Measurements from ENCODE around the gene PTPN18. TPM values are rescaled to one million over a fixed set of nuclear protein-coding genes. Genes with fewer than 3 reads are reported as not detected.

Gene PTPN18
- total RNA-seq, 4 donors from 2014 or later, result 3.0 to 15.2 (median 7.0) TPM

GRCh38 chr2:130368786-130369185, 12.9 kb downstream of the PTPN18 start:
- no peak overlapping the region for H3K27ac ChIP-seq
- no peaks in the 10 kb centered on the region for H3K9me3 ChIP-seq
- no peaks in the 10 kb centered on the region for H3K27me3 ChIP-seq
- no peak for ATAC-seq
- no peak overlapping the region for H3K4me3 ChIP-seq
- in situ Hi-C loops (cut with MboI; ENCODE audit: low sequenced_read_pairs in 4 of 4), result loop anchor here in 1 of 4 donors (25.0 kb wide), 1 partner anchor 719 kb away; the partner anchor contains the start of gene FAM168B
- H3K36me3 ChIP-seq, result no peaks in the 10 kb centered on the region
- intact Hi-C loops (cut with DNase I; ENCODE audit: low total_unique reads), result no loop called here
- DNase-seq, result no peak
- TF ChIP-seq CTCF (IDR thresholded peaks at IDR 0.05 in 4 of 5, conservative IDR thresholded peaks at IDR 0.05 in 1 of 5) (no peak), POLR2A (IDR thresholded peaks at IDR 0.05) (no peak)
- peaks cover 0 to 7% of the 10 kb centered on the region in 2 donors for H3K4me1 ChIP-seq

- Histone ChIP-seq H3K27me3 (peaks cover 0 to 2% (median 0%) of the 10 kb centered on the region in 3 donors), H3K4me3 (no peak overlapping the region), H3K9me3 (no peaks in the 10 kb centered on the region), H3K4me1 (peaks cover 0 to 7% of the 10 kb centered on the region in 2 donors), H3K36me3 (no peaks in the 10 kb centered on the region), H3K27ac (no peak overlapping the region)
- intact Hi-C loops (cut with DNase I; ENCODE audit: low total_unique reads), result no loop called here
- in situ Hi-C loops (cut with MboI; ENCODE audit: low sequenced_read_pairs in 4 of 4), result loop anchor here in 1 of 4 donors (25.0 kb wide), 1 partner anchor 718 kb away; the partner anchor contains the start of gene FAM168B
- no peak for TF ChIP-seq POLR2A (IDR thresholded peaks at IDR 0.05)
- no peak for TF ChIP-seq CTCF (IDR thresholded peaks at IDR 0.05 in 4 of 5, conservative IDR thresholded peaks at IDR 0.05 in 1 of 5)
- ATAC-seq (no peak), DNase-seq (no peak)
Measured at GRCh38 chr2:130369311-130369964, 13.6 kb downstream of the PTPN18 start.

GRCh38 chr2:130369965-130370341, 14.1 kb downstream of the PTPN18 start:
- Histone ChIP-seq H3K4me1 (peaks cover 0 to 7% of the 10 kb centered on the region in 2 donors), H3K27ac (no peak overlapping the region), H3K9me3 (no peaks in the 10 kb centered on the region), H3K36me3 (no peaks in the 10 kb centered on the region), H3K4me3 (no peak overlapping the region), H3K27me3 (peaks cover 0 to 3% (median 0%) of the 10 kb centered on the region in 3 donors)
- ATAC-seq (no peak), DNase-seq (no peak)
- intact Hi-C loops (cut with DNase I; ENCODE audit: low total_unique reads), result no loop called here
- in situ Hi-C loops (cut with MboI; ENCODE audit: low sequenced_read_pairs in 4 of 4), result loop anchor here in 1 of 4 donors (25.0 kb wide), 1 partner anchor 717 kb away; the partner anchor contains the start of gene FAM168B
- TF ChIP-seq CTCF (IDR thresholded peaks at IDR 0.05 in 4 of 5, conservative IDR thresholded peaks at IDR 0.05 in 1 of 5) (no peak), POLR2A (IDR thresholded peaks at IDR 0.05) (no peak)

- Histone ChIP-seq H3K4me1 (peaks cover 0 to 7% of the 10 kb centered on the region in 2 donors), H3K27me3 (peaks cover 0 to 3% (median 0%) of the 10 kb centered on the region in 3 donors), H3K9me3 (no peaks in the 10 kb centered on the region), H3K27ac (no peak overlapping the region), H3K36me3 (no peaks in the 10 kb centered on the region), H3K4me3 (no peak overlapping the region)
- DNase-seq (no peak), ATAC-seq (no peak)
- in situ Hi-C loops (cut with MboI; ENCODE audit: low sequenced_read_pairs in 4 of 4), result loop anchor here in 1 of 4 donors (25.0 kb wide), 1 partner anchor 717 kb away; the partner anchor contains the start of gene FAM168B
- TF ChIP-seq CTCF (IDR thresholded peaks at IDR 0.05 in 4 of 5, conservative IDR thresholded peaks at IDR 0.05 in 1 of 5), result no peak
- no peak for TF ChIP-seq POLR2A (IDR thresholded peaks at IDR 0.05)
- intact Hi-C loops (cut with DNase I; ENCODE audit: low total_unique reads), result no loop called here
Measured at GRCh38 chr2:130370490-130370889, 14.6 kb downstream of the PTPN18 start.

Data from gastrocnemius medialis (tissue), 4 donors.